IPS-11a (cell line): ENCODE data around the gene CDC42EP2.
A peak's percentile ranks its signal among the peaks of the same experiment; 100 is the strongest.

Experiments used
- H3K4me3 ChIP-seq: one replicate; pipeline ENCODE4 v1.5.1; 2013; ENCODE audit warnings: low read depth, low read length, control low read depth

Gene CDC42EP2, protein sequence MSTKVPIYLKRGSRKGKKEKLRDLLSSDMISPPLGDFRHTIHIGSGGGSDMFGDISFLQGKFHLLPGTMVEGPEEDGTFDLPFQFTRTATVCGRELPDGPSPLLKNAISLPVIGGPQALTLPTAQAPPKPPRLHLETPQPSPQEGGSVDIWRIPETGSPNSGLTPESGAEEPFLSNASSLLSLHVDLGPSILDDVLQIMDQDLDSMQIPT

GRCh38 chr11:65314501-65315203 is at the start of gene CDC42EP2:
TSS of gene CDC42EP2 (plus strand) at chr11:65314866. CDS start at chr11:65320899, 6,033 bp downstream.
- H3K4me3 ChIP-seq: peak within 1 kb of the TSS; percentile 83

DNA sequence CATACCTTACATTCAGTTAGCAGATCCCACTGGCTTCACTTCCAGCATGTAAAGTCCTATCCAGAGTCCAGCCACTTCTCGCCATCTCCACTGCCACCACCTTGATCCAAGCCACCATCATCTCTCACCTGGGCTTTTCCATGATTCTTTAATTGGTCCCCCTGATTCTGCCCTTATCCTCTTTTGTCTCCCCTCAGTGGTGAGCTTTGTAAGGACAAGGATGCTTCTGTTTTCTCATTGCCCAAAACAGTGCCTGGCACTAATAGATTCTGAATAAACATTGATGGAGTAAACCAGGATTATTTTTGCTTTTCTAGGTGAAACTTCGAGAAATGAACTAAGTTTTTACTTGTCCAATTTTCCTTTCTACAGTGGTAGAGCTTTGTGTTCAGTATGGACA is 48.5 kb upstream of the CDC42EP2 start:
- H3K4me3 ChIP-seq: no peak overlapping the region

- H3K4me3 ChIP-seq: no peak overlapping the region
Measured at GRCh38 chr11:65274735-65275682, 39.7 kb upstream of the CDC42EP2 start.

DNA sequence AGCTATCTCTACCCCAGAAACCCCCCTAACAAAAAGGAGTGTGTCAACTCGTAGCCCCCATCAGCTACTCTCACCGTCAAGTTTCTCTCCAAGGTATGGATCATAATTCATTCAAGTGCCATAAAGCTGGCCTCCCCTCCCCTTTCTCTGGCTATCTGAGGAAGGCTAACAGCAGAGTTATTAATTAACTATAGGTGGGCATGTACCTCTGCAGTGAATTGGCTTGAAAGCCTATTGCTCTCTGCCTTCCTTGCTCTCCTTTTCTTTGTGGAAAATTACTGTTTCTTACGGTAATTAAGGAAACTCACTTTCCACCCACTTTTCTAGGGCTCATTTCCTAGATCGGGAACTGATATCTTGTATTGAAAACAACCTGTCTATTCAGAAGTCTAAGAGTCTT is 38.8 kb upstream of the CDC42EP2 start:
- H3K4me3 ChIP-seq: no peak overlapping the region

GRCh38 chr11:65277631-65278277 is 36.9 kb upstream of the CDC42EP2 start:
- H3K4me3 ChIP-seq: no peak overlapping the region

- no peak overlapping the region for H3K4me3 ChIP-seq
Measured at GRCh38 chr11:65278356-65278755, 36.3 kb upstream of the CDC42EP2 start.

DNA sequence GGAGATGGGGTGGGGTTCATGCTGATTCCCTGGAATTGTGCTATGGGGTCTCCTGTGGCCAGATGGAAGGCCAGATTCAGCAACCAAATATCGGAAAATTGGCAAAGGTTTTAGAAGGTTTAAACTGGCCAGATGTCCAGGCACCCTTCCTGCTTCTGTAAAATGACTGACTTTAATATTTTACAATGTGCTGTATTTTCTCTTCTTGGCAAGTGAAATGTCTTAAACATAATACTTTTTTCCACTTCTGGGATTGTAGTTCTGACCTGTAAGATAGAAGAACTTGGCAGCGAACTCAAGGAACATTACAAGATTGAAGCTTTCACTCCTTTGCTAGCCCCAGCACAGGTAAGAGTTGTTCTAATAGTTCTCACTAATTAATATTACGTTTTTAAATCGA is 35.4 kb upstream of the CDC42EP2 start:
- H3K4me3 ChIP-seq: no peak overlapping the region

- H3K4me3 ChIP-seq: no peak overlapping the region
Measured at GRCh38 chr11:65279741-65280440, 34.8 kb upstream of the CDC42EP2 start.

DNA sequence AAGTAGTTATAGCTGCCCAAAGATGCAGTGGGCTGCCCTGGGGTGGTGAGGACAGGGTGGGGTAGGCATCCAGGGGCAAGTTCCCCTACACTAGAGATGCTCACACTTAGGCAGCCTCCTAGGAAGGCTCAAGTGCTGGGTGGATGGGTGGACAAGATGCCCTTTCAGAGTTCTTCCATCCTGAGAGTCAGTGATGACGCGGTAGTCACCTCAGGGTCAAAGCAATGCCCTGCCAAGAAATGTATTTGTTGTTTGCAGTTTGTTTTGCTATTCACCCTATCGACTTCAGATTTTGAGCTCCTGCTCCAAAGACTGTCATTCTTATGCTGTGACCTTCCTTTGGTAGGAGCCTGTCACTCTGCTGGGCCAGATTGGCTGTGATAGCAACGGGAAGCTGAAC is 34.0 kb upstream of the CDC42EP2 start:
- no peak overlapping the region for H3K4me3 ChIP-seq

DNA sequence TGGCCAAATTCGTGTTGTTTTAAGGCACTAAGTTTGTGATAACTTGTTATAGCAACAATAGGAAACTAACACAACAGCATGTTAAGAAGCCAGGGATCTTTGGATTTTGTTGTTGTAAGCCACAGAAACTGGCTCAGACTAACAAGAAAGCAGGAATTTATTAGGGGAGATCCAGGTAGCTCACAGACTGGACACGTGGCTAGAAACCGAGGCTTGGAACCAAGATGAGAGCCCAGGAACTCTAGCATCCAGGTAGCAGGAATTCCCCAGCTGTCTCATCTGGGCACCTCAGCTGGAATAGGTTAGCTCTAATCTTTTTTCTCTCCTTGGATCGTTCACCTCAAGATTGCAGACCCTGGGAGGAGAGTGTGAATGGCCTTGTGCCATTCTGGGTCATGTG is 28.0 kb upstream of the CDC42EP2 start:
- no peak overlapping the region for H3K4me3 ChIP-seq

GRCh38 chr11:65287601-65288000 is 27.1 kb upstream of the CDC42EP2 start:
- no peak overlapping the region for H3K4me3 ChIP-seq

- no peak overlapping the region for H3K4me3 ChIP-seq
Measured at GRCh38 chr11:65288706-65289536, 25.7 kb upstream of the CDC42EP2 start.

DNA sequence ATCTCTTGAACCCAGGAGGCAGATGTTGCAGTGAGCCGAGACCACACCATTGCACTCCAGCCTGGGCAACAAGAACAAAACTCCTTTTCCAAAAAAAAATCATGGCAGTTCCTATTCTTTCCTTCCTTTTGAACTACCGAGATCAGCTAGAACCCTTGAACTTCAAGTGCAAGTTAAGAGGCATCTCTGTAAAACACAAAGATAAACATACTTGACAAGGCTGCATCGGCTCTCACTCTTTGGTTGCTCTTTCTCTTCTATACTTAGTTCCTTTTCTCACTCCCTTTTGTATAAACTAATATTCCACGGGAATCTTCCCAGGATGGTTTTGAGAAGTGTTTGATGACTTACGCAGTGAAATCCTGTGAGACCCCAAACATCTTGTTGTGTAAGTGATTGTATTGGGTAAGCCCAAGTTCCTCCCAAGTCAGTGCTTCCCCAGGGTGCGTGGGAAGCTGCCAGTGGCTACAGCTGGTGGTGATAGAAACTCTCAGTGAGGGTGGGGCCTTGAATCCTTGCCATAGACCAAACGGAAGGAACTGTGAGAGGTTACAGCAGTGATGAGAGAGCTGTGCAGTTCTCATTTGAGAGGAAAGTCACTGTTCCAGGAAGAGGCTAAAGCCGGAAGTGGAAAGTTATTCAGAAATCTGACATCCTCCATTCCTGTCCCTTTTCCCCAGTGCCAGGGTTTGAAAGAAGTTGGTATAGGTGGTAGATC is 24.1 kb upstream of the CDC42EP2 start:
- H3K4me3 ChIP-seq: no peak overlapping the region

GRCh38 chr11:65291613-65292012 is 23.1 kb upstream of the CDC42EP2 start:
- no peak overlapping the region for H3K4me3 ChIP-seq

- no peak overlapping the region for H3K4me3 ChIP-seq
Measured at GRCh38 chr11:65292890-65293289, 21.8 kb upstream of the CDC42EP2 start.

- no peak overlapping the region for H3K4me3 ChIP-seq
Measured at GRCh38 chr11:65293909-65294381, 20.7 kb upstream of the CDC42EP2 start.

- no peak overlapping the region for H3K4me3 ChIP-seq
Measured at GRCh38 chr11:65295001-65295400, 19.7 kb upstream of the CDC42EP2 start.

GRCh38 chr11:65295571-65296341 is 18.9 kb upstream of the CDC42EP2 start:
- no peak overlapping the region for H3K4me3 ChIP-seq
